DMS153 treated with DMSO at 0.1 percent for 48 hours (cell line): ENCODE results near the gene TMEM131.
A peak's percentile ranks its signal among the peaks of the same experiment; 100 is the strongest.

Experiments
- DNase-seq: peaks from one replicate; lab custom pipeline; 2025; ENCODE audit not compliant: unreplicated experiment; lab: John Stamatoyannopoulos, UW

The TMEM131 gene

DNA sequence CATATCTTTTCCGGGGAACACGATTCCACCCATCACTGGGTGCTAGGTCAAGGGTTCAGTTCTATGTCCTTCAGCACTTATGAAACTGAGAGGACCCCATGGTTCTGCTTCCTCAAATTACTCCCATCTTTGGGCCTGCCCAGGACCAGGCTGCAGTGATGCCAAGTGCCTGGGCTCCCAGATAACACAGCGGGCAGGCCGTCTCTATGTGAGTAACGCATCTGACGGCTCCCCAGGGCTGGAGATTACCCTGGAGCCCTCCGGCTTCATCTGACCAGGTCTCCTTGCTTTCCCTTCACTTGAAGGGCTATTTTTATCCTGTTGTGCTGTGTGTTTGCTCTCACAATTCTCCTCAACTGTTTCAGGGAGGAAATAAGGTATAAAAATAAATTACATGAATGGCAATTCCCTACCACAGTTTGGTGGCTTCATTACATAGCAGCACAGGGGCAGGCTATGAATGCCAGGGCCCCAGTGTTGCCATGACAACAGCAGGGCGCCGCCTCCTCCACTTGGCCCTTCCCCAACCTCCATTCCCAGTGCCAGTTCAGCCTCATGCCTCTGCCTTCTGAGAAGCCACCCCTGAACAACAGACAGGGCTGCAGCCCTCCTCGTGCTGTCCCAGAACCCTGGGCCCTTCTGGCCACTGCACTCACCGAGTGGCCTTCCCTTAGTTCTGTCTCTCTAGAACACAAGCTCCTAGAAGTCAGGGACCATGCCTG is 25.4 kb upstream of the TMEM131 start:
- no peak for DNase-seq

DNA sequence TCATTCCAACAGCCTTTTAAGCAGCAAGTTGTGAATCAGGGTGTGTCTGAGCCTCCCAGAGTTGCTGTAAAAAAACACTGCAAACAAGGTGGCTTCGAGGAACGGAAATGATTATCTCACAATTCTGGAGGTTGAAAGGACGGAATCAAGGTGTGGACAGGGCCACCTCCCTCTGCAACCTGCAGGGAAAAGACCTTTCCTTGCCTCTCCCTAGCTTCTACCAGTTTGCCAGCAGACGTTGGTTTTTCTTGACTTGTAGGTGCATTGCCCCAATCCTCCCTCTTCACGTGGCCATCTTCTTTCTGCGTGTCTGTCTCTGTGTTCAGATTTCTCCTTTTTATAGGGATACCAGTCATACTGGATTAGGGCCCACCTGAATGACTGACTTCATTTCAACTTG is 24.8 kb upstream of the TMEM131 start:
- DNase-seq: no peak

DNA sequence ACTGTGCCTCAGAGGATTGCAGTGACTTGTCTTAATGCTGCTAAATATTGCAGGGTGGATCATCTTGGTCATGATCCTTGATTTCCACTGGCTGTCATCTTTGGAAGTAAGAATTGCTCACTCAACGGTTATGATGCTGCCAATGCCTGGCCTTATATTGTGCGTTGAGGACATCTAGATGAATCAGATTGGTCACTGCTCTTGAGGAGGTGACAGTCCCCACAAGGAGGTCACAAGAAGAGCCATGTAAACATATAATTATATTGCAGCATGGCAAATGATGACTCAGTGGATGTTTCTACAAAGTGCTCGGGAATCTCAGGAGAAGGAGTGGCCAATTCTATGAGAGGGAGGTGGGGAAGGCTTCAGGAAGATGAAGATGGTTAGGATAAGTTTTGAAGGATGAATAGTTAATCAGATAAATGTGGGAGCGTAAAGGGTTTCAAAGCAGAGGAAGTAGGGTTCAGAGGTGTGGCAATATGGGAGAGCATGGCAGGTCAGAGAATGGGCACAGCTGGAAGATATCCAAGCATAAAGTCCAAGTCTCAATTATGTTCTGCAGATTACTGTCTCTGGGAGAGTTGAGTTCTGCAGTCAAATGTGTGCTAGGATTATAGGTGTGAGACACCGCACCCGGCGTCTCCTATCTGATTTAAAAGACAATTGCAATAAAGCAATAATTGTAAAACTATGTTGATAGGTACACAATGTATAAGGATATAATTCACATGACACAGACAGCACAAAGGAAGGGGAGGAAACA is 21.3 kb upstream of the TMEM131 start:
- no peak for DNase-seq

DNA sequence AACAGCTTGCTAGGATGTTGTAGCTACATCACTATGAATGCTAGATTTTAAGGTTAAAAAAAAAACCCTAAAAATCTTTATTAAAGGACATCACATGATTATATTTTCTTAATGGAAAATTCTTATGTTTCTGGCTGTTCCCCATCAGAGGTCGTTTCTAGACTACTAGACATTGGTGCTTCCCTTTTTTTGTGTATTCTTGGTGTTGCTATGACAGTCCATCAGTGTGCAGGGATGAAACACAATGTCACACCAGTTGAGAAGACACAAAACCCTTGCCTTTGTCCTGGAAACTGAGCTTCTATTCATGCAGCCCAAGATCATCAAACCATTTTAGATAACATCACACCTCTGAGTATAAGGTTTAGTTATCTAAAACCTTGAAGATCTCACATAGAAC is 19.9 kb upstream of the TMEM131 start:
- DNase-seq: no peak

DNA sequence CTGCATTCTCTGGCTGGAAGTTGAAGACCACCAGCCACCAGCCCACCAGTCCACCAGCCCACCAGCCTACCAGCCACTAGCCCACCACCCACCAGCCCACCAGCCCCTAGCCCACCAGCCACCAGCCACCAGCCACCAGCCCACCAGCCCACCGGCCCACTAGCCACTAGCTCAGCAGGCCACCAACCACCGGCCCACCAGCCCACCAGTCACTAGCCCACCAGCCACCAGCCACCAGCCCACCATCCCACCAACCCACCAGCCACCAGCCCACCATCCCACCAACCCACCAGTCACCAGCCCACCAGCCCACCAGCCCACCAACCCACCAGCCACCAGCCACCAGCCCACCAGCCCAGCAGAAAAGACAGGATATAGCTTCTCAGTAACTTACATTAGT is 18.6 kb upstream of the TMEM131 start:
- DNase-seq: no peak

DNA sequence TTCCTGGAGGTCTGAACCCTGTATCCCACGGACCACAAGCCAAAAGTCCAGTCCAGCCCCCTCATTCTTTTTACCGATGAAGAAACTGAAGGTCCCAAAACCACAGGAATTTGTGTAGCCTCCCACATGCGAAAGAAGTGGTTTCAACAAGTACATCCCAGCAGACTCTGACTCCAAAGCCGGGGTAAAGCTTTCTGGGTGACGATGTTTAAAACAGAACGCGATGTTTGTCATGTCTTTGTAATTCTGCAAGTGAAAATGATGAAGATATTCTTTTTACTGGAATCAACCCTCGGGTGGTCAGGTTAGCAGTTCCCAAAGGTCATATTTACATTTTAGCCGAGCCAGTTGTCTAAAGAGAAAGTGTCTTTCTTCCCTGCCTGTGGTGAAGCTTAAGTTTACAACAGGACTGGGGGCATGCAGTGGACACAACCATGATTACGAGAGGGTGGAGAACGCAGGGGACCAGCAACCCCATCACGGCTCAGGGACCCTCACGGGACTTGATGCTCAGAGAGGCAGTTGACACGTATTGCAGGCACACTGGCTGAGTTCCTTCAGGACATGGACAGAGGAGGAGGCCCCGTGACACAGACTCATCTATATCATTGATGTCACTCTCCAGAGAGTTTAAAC is 17.8 kb upstream of the TMEM131 start:
- no peak for DNase-seq

DNA sequence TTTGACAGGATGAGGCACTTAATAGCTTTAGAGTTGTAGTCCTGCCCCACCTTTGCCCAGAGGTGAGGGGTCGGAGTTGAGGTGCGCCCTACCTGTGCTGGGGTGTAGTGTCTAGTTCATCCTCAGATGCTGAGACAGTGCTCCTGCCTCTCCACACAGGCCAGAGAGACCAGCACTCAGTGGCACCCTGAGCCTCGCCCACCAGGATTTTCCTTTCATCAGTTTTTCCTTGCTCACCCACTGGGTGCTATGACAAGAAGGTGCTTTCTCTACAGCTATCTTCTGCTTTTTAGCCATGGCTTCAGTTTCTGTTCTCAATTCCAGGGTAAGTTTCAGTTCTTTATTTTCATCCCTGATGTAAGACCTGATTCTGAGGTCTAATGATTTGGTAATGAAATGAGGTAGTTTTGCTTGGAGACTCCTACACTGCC is 16.8 kb upstream of the TMEM131 start:
- DNase-seq: no peak

DNA sequence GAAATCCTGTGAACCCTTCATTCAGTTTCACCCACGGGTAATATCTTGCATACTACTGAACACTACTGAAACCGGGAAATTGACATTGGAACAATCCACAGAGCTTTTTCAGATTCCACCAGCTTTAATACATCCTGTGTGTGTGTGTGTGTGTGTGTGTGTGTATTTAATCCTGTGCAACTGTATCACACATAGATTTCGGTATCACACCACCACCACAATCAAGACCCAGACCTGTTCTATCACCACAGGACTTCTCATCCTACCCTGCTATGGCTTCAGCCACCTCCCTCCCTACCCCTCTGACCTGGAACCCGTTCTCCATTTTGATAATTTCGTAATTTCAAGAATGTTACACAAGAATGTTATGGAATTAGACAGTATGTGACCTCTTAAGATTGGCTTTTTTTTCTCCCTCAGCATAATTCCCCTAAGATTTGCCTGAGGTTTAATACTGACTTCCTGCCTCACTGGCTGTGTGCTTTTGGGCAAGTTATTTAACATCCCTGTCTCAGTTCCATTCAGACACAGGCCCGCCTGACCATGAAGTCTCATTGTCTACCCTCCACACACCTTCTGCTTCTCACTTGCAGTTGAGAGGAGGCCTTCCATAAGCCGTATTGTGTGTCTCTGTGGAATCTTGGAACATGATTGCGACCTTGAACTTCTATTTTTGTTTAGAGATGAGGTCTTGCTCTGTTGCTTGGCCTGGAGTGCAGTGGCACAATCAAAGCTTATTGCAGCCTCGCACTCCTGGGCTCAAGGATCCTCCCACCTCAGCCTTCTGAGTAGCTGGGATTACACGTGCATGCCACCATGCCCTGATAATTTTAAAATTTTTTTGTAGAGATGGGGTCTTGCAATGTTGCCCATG is 14.4 kb upstream of the TMEM131 start:
- no peak for DNase-seq

DNA sequence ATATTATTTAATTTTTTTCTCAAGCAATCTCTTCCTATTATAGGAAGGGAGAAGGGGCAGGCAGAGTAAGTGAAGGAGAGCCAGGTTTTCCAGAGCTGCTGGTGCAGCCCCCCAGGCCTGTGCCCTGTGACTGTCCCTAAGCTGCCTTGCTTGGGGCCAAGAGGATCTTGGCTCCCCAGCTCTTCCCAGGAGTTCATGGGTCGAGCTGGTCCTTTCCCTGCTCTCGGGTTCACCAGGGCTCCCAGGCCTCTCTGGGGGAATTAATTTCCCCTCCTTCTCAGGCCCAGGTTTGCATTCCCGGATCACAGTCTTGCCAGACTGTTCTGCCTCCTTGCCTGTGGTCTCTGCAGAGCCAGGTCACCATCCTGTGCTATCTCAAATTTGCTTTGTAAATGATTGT is 12.7 kb upstream of the TMEM131 start:
- no peak for DNase-seq

DNA sequence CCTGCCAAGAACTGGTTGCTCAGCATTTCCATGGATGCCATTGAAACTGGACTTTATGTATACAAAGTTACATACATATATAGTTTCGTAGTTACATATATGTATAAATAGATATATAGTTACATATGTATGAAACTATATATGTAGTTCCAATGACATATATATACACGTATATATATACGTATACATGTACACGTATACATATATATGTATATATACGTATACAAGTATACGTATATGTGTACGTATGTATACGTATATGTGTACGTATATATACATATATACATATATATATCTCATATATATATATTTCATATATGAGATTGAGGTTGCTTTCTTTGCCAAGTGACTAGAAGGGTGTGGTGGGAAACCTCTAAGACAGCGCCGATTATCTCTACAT is 10.6 kb upstream of the TMEM131 start:
- DNase-seq: no peak

DNA sequence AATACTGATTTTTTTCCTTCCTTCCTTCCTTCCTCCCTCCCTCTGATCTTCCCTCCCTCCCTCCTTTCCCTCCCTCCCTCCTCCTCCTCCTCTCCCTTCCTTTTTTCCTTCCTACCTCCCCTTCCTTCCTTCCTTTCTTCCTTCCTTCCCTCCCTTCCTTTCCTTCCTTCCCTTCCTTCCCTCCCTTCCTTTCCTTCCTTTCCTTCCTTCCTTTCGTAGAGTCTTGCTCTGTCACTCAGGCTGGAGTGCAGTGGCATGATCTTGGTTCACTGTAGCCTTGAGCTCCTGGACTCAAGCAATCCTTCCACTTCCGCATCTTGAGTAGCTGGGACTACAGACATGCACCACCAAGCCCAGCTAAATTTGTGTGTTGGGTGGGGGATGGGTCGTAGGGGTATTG is 8.9 kb upstream of the TMEM131 start:
- DNase-seq: no peak

DNA sequence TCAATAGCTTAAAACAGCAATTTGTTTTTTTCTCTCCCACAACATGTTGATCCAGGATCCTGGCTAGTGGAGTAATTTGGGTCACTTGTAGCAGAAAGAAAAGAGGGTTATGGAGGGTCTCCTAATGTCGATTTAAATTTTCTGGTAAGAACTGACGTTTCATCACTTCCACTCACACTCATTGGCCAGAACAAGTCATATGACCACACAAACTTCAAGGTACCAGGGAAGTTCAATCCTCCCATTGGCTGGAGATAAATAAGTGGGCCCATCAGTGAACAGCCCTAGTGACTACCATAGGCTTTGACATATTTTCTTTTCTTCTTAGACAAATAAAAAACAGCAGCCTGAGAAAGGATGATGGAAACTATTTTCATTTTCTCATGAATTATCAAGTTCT is 8.3 kb upstream of the TMEM131 start:
- DNase-seq: no peak

DNA sequence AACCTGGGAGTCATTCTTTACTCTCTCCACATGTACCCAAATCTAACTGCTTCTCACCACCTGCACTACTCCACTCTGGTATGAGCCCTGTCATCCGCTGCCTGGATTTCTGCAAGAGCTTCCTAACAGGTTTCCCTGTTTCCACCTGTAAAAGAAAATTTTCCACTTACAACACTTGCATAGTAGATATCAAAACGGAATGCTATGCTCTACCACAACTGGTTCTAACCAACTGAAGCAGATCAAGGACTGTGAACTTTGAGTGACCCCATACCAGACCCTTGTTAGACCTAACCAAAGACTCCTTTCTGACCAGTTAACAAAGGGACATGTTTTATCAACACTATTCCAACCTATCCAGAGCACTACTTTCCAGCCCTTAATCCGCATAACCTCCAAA is 3.8 kb upstream of the TMEM131 start:
- no peak for DNase-seq

DNA sequence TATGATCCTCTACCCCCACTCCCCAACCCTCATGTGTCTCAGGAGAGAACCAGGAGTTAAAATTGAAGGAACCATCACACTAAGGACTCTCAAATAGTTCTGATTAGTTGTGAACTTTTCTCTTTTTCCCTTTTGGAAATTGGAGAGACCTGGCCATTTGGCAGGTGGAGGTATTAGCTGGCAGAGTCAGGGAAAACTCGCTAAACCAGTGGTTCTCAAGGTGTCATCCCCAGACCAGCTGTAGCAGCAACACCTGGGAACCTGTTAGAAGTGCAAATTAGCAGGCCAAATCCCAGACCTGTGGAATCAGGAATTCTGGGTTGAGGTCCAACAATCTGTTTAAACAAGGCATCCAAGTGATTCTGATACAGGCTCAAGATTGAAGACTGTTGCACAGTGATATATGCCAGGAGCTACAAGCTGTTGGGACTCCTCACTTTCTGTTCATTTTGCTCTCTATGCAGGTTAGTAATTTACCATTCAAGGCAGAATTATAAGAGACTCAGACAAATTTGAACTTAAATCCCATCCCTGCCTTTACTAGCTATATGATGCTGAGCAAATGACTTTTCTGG is 2.8 kb upstream of the TMEM131 start:
- no peak for DNase-seq

DNA sequence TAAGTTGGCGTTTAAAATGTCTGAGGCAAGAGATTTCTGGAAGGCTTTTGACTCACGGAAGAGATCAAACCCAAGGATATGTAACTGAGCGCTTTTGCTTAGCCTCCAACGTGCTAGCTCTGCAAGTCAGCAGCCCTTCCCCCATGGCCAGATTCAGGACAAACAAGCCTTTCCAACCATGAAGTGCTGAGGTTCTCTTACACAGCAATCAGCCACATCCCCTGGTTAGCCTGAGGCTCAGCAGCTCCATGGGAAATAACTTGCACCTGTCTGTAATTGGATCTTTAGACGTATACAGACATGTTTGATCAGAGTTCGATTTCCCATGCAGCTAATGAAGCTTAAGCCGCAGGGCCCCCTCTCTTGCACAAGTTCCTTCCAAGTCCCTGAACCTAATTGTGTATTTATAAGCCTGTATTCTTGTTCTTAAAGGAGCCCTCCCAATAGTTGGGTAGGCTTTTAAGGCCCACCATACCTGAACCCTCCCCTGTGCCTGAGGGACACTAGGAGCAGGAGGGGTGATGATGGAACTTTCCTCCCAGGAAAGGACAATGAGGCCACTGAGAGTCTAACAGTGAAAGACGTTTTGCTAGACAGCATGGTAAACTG is 2.1 kb upstream of the TMEM131 start:
- peak; percentile 34 for DNase-seq

DNA sequence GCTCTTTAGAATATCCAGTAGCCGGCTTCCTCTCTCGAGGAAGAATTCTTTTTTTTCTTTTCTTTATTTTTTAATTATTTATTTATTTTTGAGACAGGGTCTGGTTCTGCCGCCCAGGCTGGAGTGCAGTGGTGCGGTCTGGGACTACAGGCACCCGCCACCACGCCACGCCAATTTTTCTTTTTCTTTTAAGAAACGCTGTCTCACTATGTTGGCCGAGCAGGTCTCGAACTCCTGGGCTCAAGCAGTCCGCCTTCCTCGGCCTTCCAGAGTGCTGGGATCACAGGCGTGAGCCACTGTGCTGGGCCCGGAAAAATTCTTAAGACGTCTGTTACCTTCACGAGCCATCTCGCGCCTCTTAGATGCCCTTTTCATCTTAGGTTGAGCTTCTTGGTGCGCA is 931 bp upstream of the TMEM131 start:
- no peak for DNase-seq

DNA sequence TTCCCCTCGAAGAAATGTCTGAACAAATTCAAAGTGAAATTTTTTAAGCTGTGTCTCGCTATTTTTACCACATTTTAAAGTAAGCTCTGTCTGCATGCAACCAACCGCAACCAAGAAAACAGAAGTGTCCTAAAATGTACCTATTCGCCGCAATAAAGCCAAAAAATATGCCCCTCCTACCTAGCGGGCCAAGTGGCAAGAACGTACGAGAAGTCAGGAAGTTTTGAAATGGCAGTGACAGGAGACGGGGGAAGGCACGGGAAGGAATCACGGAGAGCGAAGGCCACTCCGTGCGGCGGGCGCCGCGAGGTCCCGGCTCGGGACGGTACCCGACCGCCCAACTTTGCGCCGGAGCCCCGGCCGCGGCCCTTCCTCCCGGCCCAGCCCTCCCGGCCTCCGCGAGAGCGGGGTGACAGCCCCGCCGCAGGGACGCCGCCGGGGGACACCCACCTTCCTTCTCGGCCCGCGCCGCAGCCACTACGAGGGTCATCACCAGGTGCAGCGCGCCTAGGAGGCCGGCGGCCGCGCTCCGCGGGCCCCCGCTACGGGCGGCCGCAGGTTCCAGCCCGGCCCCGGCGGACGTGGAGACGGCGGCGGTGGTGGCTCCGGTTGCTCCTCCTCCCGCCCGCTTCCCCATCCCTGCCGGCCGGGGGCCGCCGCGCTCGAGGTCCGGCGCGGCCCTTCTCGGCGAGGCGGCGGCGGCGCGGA is 568 bp downstream of the TMEM131 start:
- no peak for DNase-seq

DNA sequence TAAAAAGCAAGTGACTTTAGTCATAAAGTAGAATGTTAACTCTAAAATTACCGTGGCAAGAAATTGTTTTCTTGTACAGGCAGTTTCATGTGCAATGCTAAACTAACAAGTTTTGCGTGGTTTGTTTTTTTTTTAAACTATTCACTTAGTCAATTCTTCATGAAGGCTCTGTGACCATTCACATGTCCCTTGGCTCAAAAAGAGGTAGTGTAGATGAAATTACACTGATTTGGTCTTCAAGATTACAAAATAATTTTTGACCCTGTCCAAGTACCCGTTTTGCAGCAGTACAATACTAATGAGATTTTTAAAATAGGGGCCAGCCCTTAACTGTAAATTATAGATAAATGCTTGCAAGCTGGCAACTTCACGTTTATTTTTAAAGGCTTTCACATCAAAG is 1.3 kb downstream of the TMEM131 start:
- DNase-seq: no peak

DNA sequence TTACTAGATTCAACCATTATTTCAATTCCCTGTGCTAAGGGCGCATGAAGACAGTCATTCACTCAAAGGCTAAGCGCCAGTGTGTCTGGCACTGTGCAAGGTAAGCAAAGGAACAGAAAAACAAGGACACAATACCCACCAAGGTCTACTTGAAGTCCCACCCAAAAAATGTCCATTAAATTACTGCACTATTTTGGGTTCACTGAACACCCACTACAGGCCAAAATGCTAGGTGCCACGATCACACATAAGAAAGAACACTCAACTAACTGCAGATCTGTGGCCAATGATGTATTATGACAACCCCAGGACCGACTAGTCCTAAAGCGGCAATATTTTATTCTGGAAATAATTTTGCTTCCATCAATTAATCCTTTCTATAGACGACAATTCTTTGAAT is 1.8 kb downstream of the TMEM131 start:
- DNase-seq: no peak
